ENCODE results near the gene UBE3D. TPM values are rescaled to one million over a fixed set of nuclear protein-coding genes. Genes with fewer than 3 reads are reported as not detected.
"Not testable (repeated sequence)": the region's sequence is repeated elsewhere in the genome, so short reads cannot be mapped to it uniquely, and the experiment has no call there.

UBE3D gene
- polyA plus RNA-seq, 3 donors, result 8.1 to 9.2 (median 8.3) TPM

DNA sequence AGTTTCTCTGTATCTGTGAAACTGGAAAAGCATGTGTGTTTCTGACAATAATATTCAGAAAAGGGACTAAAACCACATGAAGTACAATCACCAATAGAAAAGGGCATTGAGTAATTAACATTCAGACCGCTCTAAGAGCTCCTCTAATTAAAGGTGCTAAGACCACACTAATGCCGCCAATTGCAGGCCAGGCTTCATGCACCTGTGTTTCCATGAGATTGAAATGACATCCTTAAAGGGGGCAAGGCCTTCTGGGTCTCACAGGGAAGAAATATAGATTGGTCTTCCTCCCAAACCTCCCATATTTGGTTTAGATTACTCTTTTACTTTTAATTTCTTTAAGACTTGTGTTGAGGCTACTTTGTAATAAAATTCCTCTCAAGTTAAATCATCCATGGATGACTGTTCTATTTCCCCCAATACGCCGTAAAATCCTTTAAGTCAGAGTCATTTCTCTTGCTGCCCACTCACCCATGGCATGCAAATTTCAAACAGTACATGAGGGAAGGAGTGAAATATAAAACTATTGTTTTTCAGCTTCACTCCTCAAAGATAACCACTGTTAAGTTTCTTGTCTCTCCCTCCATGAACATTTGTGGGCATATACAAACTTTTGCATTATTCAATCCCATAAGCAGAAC, 110.6 kb downstream of the UBE3D start:
- DNase-seq (ENCODE audit: extremely low read depth in 1 of 11, low read depth in 9 of 11, low spot score in 4 of 11), result peak in 1 of 11 donors; percentile 5

DNA sequence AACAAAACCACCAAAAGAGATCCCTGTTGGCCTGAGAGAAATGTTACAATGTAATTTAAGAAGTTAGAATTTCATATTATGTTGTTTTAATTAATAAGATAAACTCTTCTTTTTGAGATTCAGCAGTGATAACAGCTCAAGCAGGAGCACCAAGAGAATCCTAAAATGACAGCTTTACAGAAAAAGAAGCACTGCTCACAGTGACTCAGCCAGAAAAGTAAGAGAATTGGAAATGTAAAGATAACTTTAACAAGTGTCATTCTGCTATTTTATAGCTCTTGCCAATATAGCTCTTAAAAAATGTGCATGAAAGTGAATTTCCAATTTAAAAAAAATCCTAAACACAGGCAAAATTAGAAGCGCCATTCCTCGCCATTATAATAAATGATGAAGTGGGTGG, 111.3 kb downstream of the UBE3D start:
- DNase-seq (ENCODE audit: extremely low read depth in 1 of 11, low read depth in 9 of 11, low spot score in 4 of 11), result no peak

DNA sequence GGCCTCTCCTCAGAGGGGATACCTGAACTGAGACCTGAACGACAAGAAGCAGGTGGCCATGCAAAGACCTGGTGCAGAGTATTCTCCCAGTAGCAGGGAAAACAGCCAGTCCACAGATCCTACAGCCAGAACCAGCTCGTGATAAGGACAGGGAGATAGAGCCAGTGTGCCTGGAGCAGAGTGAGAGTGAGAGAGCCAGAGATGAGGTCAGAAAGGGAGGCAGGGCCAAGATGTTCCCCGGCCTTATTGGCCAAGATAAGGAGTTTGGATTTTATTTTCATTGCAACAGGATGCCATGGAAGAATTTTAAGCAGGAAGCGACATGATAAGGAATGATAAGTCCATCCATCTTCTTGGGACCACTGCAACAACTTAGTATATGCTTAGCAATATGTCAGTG, 111.8 kb downstream of the UBE3D start:
- no peak for DNase-seq (ENCODE audit: extremely low read depth in 1 of 11, low read depth in 9 of 11, low spot score in 4 of 11)

DNA sequence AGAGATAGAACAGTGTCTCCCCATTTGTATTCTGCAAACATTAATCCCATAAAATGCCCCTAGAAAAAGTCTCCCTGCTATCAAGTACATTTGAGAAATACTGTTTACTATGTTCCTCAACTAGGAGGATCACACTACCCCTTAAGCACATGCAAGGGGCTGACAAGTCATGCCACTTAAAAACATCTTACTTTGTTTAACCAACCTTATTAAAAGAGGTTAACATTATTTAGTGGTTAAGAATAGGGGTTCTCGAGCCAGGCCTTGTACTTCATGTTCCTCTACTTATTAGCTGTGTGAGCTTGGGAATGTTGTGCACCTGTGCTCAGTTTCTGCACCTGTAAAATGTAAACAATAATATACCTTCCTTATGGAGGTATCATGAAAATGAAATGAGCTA, 113.7 kb downstream of the UBE3D start:
- no peak for DNase-seq (ENCODE audit: extremely low read depth in 1 of 11, low read depth in 9 of 11, low spot score in 4 of 11)

DNA sequence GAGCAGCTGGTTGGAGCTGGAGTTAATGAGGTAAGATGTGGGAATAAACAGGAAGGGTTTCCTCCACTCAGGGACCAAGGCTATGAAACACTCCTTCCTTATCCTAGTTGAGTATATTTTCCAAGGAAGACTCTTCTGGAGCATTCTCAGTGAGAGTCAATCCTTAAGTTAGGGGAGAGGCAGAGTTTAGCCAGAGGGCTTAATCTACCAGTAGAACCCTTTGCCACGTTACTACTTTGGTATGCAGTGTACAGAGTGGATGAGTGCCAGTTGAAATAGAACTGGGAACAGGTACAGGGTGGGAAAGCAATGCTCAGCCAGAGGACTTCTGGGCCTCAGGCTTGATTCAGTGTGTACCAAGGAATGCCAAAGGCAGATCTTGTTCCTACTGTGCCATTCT, 114.3 kb downstream of the UBE3D start:
- DNase-seq (ENCODE audit: extremely low read depth in 1 of 11, low read depth in 9 of 11, low spot score in 4 of 11), result no peak

DNA sequence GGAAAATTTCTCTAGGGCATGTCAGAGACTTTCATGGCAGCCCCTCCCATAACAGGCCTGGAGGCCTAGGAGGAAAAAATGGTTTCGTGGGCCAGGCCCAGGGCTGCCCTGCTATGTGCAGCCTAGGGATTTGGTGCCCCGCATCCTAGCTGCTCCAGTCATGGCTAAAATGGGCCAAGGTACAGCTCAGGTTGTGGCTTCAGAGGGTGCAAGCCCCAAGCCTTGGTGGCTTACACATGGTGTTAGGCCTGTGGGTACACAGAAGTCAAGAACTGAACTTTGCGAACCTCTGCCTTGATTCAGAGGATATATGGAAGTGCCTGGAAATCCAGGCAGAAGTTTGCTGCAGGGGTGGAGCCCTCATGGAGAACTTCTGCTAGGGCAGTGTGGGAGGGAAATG, 134.7 kb downstream of the UBE3D start:
- DNase-seq (ENCODE audit: extremely low read depth in 1 of 11, low read depth in 9 of 11, low spot score in 4 of 11), result not testable (repeated sequence)

DNA sequence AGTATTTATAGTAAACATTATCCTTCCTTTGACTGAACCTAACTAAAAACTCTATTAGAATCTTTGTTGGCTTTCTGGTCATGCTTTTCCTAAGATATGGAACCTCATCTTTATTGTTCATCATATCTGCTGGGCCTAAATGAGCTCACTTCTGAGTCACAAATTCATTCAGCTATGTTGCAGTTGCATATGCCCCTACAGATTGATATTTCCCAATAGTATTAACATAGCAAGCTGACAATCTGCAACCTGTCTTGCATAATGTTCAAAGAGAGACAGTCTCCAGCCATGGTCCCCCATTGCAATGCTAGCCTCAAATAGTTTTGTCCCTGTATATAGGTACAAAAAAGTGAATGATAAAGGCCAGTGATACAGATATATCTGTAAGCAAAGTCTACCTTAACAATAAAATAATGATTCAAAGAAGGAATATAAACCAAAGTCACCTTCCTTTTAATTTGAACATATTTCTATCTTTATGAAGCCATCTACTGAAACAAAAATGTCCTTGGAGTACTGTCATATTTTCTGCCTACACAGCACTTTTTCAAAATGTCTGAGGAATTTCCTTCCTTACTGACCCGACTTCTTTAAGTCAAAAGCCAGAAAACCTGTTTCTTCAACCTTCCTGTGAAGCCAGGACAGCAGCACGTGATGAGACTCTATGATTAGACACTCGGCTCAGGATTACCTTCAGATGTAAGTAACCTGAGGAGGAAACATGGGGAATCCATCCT, 140.7 kb downstream of the UBE3D start:
- DNase-seq (ENCODE audit: extremely low read depth in 1 of 11, low read depth in 9 of 11, low spot score in 4 of 11), result no peak

DNA sequence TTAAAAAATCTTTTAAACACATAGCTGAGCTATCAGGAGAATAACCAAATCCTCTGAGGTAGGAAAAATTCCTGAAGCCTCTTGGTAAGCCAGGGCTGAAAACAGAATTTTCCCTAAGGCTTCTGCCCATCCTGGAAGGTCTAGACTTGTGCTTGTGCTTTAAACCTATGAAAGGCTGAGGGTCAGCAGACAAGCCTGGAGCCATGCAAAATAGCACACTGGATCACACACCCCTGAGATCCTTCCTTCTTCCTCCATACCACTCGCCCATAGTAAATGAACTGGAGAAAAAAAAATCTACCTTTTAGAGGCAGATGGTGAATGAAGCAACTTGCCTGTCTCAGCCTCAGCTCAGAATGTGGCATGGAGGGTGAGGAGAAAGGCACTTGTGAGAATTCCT, 144.4 kb downstream of the UBE3D start:
- DNase-seq (ENCODE audit: extremely low read depth in 1 of 11, low read depth in 9 of 11, low spot score in 4 of 11), result no peak

DNA sequence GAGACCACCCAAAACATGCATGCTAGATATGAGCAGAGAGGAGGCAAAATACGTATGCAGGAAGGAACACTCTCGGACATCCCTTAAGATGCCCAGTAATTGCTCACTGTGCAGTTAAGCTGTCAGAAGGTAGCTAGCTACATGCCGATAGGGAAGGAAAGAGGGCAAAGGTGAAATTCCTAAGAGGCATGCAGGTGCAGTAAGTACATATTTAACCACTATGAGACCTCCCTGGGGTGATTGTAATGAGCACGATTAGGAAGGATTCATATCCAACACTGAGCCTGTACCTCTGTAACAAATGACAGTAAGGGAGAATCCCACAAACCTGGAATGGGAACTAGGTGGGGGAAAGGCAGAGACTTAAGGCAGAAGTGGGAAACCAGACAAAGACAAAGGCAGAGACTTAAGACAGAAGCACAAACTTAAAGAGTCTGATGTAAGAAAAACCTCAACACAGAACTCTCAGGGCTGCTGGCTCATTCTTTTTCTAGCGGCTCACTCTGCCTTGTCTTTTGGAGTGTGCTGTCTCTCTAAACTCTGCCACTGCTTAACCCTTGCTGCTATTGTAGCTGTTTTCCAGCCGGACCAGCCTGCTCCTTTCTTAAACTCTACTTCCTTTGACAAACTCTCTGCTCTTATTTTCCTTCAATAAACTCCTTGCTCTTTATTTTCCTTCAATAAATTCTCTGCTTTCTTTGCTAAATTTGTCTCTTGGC, 148.1 kb downstream of the UBE3D start:
- DNase-seq (ENCODE audit: extremely low read depth in 1 of 11, low read depth in 9 of 11, low spot score in 4 of 11), result peak in 1 of 11 donors; percentile 9

DNA sequence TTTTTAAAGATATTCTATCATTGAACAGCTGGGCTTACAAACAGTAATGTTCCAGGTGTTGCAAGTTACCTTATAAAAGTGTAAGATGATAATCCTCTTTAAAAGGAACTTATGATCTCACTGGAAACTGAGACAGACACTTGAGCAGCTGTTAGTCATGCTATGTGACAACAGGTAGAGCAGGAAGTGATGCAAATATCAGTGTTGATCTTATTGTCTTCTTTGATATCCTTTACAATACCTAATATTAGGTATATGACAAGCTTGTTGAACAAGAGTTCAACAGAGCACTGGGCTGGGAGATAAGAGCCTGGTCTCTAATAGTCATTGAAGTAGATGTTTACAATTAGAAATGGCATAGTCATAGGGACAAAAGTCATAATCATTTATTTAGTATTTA, 150.0 kb downstream of the UBE3D start:
- no peak for DNase-seq (ENCODE audit: extremely low read depth in 1 of 11, low read depth in 9 of 11, low spot score in 4 of 11)

DNA sequence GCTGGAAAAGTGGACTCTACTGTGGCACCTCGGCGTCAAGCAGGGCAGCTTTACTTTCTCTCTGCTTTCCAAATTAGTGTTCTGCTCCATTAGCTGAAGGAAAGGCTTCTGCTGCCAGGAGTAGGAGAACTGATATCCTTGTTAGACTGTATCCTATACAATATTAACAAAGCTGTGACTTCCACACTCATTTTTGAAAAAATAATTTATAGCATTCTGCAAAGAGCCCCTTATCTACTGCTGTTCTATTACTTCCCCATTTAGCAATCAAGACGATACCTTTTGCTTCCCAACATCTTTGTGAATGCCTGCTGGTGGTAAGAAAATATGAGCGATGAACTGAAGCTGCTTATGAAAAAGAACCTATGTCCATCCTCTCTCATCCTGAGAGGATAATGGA, 151.1 kb downstream of the UBE3D start:
- DNase-seq (ENCODE audit: extremely low read depth in 1 of 11, low read depth in 9 of 11, low spot score in 4 of 11), result no peak

DNA sequence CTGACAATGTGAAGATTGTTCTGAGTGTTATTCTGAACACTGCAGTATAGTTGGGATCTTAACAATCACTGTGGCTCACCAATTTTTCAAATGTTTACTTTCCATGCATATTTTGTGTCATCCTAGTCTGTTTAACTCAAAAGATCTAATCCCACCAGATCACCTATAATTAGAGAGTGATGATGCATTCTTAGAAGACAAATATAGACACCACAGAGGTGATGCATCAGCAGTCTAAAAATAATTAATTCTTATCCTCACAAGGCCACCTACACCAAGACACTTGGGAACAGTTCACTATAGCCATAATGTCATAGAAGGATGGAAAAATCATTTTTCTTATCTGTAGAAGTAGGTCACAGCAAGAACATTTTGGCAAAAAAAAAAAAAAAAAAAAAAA, 154.8 kb downstream of the UBE3D start:
- DNase-seq (ENCODE audit: extremely low read depth in 1 of 11, low read depth in 9 of 11, low spot score in 4 of 11), result no peak

DNA sequence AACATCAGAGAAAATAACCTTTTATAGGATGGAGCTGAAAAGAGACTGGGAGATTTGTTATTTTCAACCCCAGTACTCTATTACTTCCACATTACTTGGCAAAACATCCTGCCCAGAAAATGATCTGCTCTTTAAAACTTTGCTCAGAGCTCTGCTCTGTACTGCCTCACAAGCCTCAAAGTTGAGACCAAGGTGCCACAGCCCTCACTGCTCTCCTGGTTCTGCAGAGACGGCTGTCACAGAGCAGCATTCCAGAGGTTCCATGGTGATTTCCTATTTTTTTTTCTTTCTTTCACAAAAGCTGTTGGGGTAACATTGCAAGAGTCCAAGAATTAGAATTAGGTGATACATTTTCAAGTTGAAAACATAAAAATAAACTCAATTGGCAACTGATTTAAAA, 155.2 kb downstream of the UBE3D start:
- no peak for DNase-seq (ENCODE audit: extremely low read depth in 1 of 11, low read depth in 9 of 11, low spot score in 4 of 11)

DNA sequence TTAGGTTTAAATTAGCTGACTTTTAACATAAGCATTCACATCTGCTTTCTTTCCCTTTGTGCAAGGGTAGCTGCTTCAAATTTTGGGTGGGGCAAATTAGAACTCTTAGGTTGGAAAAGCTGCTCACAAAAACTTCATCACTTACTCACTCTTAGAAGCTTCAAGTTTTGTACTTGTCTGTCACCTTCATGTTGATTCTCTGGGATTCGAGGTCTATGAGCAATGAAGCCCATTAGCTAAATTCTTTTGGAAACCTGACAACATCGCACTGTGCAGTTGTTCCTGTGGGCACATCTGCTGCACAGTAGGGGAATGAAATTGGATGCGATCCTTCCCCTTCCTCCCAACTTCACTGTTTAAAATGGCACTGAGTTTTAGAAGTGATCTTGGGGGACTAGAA, 156.1 kb downstream of the UBE3D start:
- DNase-seq (ENCODE audit: extremely low read depth in 1 of 11, low read depth in 9 of 11, low spot score in 4 of 11), result no peak

DNA sequence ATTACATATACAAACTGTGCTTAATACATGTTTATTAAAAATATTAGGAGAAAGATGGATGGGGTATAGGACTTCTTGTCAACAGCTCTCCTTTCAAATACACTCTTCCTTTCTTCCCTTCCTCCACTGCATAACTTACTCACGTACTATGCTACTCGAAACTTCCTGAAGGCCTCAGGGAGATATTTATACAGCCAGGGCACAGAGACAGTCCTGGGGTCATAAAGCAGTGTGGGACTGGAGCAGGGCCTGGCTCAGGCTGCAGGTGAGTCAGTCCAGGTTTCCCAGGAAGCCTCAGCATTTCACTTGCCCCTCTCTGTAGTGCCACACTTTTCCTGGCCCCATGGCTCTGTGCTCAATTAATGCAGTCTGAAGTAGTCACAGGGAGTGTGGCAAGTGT, 157.0 kb downstream of the UBE3D start:
- no peak for DNase-seq (ENCODE audit: extremely low read depth in 1 of 11, low read depth in 9 of 11, low spot score in 4 of 11)

DNA sequence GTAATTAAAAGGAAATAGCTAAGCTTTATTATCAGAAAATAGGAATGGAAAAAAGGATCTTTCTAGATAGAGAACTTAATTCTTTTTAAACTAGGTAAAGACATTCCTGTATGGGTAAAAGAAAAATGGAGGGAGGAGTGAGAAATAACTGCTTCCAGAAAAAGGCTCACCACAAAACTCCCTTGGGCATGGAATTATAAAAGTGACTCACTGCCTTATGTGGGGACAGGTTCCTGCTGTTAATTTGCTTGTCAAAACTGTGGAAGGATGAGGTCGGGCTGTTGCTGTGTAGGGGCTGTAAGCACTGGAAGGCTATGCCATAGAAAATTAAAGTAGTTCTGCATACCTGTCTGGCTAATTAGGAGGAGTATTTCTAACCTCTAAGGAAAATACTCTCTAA, 158.7 kb downstream of the UBE3D start:
- peak in 3 of 11 donors; percentile 17 to 30 (median 25) for DNase-seq (ENCODE audit: extremely low read depth in 1 of 11, low read depth in 9 of 11, low spot score in 4 of 11)

DNA sequence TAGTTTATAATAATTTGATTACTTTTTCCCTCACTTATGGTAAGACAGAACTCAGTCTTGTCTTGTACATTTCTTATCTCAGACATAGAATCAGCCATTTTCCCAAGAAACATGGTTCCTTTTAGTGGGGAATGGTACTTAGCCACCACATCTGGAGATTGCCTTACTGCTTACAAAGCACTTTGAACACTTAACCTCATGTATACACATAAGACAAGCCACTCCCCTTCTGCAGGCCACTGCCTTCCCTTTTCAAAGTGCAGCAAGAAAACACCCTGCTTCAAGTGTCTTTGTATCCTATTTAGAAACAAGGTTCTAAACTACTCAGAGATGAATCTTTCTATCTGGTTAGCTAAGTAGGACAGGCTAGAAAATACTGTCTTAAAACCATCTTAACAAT, 159.2 kb downstream of the UBE3D start:
- DNase-seq (ENCODE audit: extremely low read depth in 1 of 11, low read depth in 9 of 11, low spot score in 4 of 11), result no peak

DNA sequence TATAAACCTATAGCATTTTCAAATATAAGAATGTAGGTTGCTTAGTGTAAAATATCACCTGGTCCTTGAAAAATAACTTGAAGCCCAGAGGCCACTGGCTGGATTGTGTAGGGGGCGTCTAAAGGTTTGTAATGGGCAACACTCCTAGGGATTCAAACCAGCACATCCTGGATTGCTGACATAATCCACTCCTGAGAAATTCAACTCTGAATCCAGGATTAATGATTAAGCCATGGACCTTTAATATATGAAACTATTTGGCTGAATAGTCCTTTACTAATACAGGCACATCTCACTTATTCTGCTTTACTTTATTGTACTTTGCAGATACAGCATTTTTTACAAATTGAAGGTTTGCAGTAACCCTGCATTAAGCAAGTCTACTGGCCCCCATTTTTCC, 160.8 kb downstream of the UBE3D start:
- peak in 1 of 11 donors; percentile 15 for DNase-seq (ENCODE audit: extremely low read depth in 1 of 11, low read depth in 9 of 11, low spot score in 4 of 11)

DNA sequence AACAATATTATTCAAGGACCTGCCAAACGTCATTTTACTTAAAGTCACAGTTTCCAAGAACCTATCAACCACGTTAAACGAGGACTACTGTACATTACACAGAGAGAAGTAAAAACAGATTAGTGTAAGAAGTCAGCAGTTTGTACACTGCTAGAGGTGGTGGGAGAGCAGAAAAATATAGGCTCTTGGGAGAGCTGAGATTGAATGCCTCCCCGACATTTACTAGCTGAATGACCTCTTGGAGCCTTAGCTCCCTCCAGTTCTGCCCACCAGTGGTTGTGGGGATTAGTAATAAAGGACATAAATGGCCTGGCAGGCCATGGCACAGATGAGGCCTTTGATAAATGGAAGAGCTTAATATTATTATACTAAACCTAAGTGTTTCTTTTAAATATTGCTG, 161.4 kb downstream of the UBE3D start:
- no peak for DNase-seq (ENCODE audit: extremely low read depth in 1 of 11, low read depth in 9 of 11, low spot score in 4 of 11)

DNA sequence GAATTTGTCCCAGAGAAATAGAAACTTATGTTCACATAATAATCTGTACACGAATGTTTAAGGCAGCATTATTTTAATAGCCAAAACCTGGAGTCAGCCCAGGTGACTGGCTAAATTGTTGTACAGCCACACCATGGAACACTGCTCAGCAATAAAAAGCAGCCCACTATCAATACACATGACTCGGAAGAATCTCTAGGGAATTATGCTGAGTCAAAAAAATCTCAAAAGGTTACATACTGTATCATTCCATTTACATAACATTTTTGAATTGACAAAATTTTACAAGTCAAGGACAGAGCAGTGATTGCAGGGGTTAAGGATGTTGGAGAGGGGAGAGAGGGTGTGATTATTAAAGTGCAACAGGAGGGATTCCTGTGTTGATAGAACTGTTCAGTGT, 163.4 kb downstream of the UBE3D start:
- no peak for DNase-seq (ENCODE audit: extremely low read depth in 1 of 11, low read depth in 9 of 11, low spot score in 4 of 11)

All from renal cortex interstitium (tissue), 11 donors.